ENCODE data around the gene KCNA2.

GRCh38 chr1:110570901-110571300 is 35.3 kb downstream of the KCNA2 start:
- no peak for TF ChIP-seq CTCF (optimal IDR thresholded peaks at IDR 0.05 in 1 of 3, IDR thresholded peaks at IDR 0.05 in 1 of 3, conservative IDR thresholded peaks at IDR 0.05 in 1 of 3; ENCODE audit: extremely low read depth in 1 of 3, insufficient read depth in 2 of 3, low read length in 3 of 3)
- no peak for TF ChIP-seq EZH2 (IDR thresholded peaks at IDR 0.05; ENCODE audit: low read length)

All from keratinocyte (primary cell).